COR-L47 (cell line): ENCODE data around the gene USP32.
A peak's percentile ranks its signal among the peaks of the same experiment; 100 is the strongest.

Experiments used
- DNase-seq: peaks from one replicate; lab custom pipeline; 2025; lab: John Stamatoyannopoulos, UW

The USP32 gene

DNA sequence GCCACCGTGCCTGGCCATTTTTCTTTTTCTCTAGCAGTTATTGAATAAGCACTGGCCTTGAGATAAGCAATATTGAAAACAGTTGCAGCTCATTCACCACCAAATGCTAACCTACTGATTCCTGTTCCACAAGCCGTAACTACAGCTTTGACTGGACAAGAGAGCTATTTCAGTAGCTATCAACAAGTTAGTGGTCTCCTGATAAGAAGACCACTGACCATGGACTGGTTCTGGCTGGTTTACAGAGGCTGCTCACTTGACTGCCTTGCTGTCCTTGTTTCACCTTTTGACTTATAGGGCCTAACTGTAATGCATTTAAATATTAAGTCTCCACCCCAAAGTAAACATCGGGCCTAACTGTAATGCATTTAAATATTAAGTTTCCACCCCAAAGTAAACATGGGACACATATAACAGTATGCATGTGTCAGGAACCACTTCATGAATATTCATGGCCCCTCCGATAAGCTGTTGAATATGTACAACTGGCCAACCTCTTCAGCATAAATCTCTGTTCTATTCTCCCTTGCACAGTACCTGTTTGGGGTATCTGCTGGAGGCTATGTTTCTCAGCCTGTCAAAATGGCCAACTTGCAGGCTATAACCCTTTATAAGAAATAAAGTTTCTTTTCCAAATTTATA is 94.1 kb downstream of the USP32 start:
- DNase-seq: no peak

DNA sequence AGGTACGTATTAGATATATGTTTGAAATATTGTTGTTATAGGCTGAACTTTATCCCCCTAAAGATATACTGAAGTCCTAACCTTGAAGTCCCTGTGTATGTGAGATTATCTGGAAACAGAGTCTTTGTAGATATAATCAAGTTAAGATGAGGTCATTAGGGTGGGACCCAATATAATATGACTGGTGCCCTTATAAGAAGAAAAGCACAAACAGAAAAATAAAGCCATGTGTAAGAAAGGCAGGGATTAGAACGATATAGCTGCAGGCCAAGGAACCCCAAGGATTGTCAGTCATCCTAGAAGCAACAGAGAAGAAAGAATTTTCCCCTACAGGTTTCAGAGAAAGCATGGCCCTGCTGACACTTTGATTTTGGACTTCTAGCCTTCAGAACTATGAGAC is 95.8 kb downstream of the USP32 start:
- no peak for DNase-seq

DNA sequence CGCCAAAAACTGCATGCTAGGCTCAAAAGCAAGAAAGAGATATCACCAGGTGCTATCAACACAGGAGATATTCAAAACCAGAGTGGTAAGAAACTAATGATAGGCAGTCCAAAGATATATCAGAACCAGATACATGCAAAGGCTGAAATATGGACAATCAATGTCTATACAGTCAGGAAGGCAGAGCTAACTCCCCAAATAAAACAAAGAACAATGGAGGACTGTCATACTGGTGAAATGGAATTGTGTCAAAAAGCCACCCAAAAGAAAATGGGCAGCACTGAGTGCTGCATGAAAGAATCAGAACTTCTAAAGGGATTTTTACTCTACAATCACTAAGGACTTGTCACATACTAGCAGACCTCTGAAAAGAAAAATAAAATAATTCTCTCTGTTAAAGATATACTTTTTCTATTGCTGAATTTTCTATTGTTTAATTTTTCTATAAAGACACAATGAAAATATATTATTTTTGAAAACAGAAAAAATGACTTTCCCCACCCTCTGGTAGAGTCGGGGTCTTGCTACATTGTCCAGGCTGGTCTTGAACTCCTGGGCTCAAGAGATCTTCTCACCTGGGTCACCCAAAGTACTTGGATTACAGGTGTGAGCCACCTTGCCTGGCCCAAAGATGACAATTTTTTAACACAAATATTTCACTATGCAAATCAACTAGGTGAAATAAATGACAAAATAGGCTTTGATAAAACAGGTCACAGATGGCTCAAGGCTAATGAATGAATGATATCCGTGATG is 98.2 kb downstream of the USP32 start:
- no peak for DNase-seq

DNA sequence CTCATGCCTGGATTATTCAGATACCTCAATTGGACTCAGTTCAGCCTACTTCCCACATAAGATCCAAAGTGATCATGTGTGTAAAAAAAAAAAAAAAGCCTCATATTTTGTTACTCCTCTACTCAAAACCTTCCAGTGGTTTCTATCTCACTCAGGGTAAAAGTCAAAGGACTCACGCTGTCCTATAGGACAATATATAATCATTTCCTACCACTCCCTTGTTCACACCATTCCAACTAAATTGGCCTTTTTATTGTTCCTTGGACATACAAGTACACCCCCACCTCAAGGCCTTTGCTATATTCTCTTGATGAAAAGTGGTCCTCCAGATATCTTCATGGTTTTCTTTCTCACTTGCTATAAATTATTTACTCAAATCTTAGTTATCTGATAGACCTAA is 99.2 kb downstream of the USP32 start:
- DNase-seq: no peak

DNA sequence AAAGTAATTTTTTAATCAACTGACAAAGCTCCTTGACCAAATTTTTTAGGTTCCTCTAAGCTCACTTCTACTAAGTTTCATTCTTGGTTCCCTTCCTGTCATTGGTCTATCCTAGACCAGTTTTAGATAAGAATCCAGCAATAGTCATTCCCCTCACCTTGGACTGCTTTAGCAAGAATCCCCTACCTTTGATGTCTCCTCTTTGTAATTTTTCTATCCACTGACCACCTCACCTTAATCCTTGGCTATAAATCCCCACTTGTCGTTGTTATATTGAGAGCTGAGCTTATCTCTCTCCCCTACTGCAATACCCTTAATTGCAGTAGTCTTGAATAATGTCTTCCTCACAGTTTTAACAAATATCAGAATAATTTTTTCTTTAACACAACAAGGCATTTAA is 107.2 kb downstream of the USP32 start:
- no peak for DNase-seq

DNA sequence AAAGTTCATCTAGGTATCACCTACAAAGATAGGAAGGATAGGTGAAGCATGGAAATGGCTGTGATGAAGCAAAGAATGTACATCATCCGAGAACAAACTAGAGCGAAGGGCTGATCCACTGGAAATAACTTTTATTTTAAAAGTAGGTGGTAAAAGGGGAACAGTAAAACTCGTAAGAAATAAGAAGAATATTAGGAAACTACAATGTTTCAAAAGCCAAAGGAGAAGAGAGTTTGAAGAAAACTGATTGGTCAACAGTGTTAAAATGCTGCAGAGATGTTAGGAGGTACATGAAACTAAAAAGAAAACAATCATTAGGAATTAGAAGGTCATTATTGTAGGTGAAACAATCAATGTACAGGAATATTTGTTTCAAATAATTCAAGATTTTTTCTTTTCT is 108.1 kb downstream of the USP32 start:
- DNase-seq: no peak

DNA sequence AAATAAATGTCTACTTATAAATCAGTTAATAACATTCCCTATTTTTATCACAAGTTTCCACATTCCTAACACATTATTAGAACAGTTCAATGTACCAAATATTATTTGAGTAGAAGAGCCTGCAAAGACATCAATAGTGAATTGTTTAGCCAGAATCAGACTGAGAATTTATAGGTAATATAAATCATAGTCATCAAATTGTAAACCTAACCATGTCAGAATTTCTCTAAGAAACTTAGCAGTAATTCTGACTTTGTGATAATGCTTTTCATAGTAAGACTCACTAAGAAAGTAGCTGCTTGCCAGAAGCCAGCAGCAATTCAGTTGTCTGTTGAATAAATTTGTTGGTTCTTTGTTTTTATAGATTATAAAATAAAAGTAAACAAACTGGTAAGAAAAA is 111.3 kb downstream of the USP32 start:
- no peak for DNase-seq

DNA sequence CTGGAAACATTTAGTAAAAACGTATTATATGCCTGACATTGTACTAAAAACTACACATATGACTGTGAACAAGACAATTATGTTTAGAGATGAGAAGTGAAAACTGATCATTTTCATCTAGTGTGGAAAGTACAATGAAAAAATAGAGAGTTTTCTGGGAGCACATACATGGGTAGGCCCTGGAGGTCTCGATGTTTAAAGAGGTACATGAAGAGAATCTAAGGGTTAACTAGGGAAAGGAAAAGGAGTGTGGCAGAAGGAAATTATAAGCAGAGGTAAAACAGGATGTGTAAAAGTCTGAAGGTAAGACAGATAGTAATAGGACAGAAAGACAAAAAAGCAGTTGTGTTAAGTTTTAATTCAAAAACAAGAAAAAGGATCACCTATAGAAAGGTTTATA is 113.7 kb downstream of the USP32 start:
- no peak for DNase-seq

DNA sequence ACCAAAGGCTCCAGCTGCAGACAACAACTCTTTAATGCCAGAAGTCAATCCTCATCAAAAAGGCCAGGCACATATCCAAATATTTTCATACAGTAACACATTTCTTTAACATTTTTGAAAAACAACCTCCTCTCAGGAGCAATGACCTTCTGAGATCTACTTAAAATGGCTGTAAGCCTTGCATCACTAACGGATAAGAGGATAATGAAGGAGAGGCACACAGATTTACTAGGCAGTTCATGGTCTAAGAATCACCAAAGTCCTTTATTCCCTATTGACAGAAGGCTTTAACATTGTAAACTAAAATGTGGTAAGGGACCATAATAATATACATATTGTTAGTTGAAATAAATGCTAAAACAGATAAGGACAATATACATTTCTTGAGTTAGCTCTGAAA is 114.7 kb downstream of the USP32 start:
- DNase-seq: no peak

DNA sequence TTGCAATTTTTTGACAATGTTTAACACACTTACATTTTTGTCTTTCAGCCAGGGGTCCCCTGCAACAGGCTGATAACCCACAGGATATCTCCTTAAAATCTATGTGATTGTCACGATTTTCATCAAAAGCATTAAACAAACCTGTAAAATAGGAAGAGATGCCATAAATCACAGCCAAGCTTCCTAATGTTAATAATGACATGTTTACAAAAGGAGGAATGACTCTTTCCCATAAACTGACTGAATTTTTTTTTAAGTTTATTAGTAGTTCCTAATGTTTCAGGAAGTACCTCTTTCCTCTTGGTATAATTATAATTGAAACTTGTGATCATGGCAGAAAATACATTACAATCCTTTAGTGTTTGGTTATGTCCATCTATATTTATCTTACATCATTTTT is 122.5 kb downstream of the USP32 start:
- no peak for DNase-seq

DNA sequence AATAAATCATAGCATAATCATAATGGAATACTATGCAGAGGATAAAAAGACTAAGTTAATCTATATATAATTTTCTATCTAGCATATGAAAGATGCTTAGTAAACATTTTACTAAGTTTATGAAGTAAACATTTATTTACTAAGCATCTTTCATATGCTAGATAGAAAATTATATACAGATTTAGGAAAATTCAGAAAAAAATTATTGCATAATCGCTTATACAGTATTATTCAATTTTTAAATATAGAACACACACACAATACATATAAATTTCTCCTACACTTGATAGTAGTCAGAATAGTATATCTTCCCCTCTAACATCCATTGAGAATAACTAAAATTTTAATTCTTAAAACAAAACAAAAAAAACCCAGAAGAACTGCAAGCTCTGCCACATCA is 131.4 kb downstream of the USP32 start:
- DNase-seq: no peak

DNA sequence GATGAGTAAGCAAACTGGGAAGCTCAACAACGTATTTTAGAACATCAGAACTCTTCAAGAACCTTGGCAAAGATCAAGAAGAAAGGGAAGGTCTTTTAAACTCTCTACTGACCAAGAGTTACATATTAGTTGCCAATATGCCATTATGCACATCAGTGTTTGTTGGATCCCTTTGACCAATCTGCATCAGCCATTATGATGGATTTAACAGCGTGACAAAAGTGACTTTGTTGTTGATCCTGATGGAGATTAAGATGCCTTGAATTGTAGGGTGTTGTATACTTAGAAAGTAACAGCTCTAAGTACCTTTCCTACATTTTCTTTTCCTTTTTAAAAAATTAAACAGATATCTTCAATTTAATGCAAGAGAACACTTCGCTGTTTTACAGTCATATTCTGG is 133.6 kb downstream of the USP32 start:
- DNase-seq: no peak

DNA sequence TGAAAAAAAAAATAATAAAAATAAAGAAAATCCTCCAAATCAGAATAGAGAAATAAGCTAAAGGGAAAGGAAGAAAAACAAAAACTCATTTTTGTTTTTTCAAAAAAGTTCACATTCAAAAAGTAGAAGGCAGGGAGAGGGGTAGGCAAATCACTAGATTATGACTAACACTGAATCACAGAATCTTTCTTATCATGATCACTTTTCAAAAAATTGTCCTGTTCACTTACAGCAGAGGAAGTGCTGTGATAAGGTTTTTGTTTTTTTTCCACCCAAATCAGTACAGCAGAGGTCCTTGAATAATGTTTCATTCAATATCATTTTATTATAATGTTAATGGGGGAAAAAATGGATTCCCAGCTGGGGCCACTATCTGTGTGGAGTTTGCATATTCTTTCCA is 135.8 kb downstream of the USP32 start:
- DNase-seq: no peak

DNA sequence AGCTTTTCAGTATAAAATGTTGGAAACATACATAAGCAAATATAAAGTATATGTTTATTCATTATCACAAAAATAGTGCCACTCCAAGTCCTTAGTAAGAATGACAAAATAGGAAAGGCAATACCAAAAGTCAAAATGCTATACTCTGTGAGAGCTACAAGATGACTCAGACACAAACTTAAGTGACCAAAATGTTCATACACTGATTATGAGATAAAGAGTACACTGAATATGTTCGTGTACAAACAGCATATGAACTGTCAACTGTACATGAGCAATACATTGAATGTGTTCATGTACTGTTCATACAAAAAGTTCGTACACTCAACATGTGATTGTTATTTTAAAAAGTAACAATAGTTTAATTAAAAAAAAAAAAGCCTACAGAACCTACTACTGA is 138.9 kb downstream of the USP32 start:
- no peak for DNase-seq

DNA sequence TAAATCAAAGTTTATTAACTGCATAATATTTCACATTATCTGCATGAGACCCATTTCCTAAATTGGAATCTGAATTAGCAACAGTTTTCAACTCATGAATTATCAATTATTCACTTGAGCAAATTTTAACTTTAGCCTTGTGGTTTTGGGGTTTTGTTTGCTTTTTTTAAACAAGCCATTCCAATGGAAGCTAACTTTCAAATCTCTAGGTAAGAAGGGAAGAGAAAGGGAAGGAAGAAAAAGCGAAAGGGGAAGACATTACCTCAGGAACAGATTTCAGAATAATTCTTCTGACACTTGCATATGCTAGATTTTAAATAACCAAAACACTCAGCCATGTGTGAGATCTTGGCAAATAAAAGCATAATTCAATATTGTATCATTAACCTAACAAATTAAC is 139.5 kb downstream of the USP32 start:
- no peak for DNase-seq

DNA sequence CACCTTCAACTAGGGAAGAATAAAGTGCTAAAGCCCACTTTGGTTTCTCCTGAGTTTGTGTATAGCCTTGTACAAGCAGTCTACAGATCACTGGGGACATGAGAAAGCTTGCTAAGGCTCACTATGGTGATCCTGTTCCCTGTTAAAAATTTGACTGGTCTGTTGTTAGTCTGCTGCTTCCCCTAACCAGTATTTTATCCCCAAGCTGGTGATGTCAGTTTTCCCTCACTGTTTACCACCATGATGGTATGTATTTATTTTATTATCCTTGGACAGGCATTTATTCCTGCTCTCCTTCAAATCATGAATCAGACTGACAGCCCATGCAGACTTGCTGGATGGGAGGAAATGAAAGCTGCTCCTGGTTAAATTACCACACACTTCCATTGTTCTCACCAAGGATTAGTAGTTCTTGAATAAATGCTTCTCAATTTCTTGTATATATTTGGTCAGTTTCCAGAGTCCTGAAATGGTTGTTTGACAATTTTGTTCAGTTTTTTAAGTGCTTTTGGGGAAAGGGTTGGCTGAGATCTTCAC is 142.6 kb downstream of the USP32 start:
- no peak for DNase-seq

DNA sequence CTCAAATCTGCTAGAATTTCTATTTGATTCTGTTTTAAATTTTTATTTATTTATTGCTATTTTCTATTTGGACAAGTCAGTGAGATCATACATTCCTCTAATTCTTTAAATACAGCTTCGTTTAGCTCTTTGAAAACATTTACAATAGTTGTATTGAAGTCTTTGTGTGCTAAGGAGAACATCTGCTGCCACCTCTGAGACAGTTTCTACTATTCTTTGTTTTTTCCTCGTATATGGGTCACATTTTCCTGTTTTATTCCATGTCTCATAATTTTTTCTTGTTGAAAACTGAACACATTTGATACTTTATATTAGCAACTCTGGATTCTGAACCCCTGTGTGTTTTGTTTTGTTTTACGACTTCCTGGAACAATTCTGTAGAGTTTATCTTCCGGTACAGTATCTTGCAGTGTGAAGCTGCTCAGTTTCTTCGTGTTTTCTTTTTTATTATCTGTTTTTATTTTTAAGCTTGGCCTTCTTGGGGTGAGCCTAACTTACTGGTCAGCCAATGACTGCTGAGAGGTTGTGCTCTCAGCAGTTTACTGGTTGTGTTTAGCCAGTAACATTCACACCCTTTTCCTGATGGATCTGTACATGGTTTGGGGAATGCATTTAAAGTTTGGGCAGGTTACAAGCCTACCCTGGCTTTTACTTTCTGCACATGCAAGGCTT is 143.2 kb downstream of the USP32 start:
- DNase-seq: no peak

DNA sequence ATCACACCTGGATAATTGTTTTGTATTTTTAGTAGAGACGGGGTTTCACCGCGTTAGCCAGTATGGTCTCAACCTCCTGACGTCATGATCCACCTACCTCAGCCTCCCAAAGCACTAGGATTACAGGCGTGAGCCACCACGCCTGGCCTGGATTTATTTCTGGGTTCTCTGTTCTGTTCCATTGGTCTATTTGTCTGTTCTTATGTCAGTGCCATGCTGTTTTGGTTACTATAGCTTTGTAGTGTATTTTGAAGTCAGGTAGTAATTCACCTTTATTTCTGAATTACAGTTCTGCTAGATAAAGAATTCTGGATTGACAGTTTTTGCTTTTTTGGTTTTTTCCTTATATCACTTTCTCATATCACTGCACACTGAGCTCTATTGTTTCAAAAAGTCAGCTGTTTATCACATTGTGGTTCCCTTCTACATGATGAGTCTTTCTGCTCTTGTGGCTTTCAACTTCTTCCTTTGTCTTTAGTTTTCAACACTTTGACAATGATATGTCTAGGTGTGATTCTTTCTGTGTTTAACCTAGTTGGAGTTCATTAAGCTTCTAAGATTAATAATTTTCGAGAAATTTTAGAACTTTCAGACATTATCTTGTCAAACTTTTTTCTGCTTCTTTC is 144.0 kb downstream of the USP32 start:
- no peak for DNase-seq

DNA sequence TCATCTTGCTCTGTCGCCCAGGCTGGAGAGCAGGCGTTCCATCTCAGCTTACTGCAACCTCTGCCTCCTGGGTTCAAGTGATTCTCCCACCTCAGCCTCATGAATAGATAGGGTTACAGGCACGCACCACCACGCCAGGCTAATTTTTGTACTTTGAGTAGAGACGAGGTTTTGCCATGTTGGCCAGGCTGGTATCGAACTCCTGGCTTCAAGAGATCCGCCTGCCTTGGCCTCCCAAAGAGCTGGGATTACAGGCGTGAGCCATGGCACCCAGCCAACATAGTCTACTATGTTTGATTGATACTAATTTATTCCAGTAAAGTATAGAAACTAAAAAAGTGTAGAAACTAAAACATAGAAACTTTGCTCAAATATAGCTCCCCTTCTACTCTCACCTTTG is 147.3 kb downstream of the USP32 start:
- DNase-seq: no peak

DNA sequence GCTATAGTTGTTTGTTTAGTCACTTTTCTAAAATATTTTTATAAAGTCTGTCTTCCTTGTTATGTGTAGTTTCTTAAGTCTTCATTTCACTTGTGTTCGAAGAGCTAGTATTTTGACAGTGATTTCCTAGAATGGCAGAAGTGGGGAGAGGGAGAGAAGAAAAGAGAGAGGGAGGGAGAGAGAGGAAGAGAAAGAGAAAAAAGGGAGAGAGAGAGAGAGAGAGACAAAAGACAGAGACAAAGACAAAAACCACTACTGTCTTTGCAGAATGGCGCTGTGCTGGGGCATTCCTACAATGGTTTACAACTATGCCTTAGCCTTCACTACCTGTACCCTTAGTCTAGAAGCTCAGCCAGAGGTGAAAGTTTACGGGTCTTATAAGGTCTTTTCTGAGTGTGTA is 151.6 kb downstream of the USP32 start:
- no peak for DNase-seq

DNA sequence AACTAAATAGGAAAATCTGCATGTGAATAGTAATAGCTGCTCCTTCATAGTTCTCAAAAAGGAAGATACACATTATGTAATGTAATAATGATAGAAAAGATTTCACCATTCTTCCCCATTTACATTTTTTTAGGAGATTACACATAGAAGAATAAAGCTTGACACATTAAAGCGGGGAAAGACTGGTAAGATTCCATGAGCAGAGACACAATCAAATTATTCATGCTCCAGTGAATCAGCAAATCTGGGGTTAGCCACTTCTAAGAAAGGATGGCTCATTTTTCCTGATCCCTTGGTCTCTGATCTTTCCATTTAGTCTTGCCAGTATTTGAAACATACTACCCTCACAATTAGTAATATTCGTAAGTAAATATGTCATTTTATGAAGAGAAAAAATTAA is 160.2 kb downstream of the USP32 start:
- no peak for DNase-seq

DNA sequence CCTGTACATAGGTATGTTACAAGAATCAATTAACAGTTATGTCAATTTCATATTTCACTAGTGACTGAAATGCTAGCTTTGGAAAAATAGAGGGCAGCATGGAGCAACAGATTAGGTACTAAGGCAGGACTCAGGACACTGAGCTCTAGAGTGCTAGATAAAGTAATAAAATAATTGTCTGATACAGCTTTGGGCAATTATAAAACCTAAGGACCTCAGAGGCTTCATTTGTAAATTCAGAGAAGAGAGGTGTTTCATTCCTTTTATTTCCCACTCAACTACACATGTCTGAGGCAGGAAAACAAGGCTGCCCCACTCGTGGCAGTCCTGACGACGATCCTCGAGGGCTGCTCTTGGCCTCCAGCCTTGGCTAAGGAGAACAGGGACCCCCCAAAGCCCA is 160.7 kb downstream of the USP32 start:
- peak; percentile 6 for DNase-seq

DNA sequence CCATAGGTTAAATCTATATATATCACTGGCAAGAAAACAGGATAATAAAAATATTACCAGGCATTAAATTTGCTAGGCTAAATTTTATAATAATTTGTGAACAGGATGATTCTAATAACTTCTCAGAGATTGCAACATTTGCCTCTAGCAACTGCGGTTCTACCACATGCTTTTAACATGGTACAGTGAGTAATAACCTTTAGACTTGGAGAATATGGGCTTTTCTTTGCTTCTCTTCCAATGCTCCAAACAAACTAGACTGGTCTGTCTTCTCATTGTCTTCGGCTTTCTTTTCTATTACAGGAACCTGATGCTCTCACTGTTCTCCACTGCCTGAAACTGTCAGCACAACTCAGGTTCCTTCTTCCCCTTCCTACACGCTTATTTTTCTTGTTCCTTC is 161.6 kb downstream of the USP32 start:
- DNase-seq: no peak
